NCI-H345 (cell line): ENCODE data around the gene ZNF638.
"Not testable (repeated sequence)": the region's sequence is repeated elsewhere in the genome, so short reads cannot be mapped to it uniquely, and the experiment has no call there.

ENCODE experiments used
- DNase-seq: peaks from one replicate; lab custom pipeline; 2025; lab: John Stamatoyannopoulos, UW

Gene ZNF638

DNA sequence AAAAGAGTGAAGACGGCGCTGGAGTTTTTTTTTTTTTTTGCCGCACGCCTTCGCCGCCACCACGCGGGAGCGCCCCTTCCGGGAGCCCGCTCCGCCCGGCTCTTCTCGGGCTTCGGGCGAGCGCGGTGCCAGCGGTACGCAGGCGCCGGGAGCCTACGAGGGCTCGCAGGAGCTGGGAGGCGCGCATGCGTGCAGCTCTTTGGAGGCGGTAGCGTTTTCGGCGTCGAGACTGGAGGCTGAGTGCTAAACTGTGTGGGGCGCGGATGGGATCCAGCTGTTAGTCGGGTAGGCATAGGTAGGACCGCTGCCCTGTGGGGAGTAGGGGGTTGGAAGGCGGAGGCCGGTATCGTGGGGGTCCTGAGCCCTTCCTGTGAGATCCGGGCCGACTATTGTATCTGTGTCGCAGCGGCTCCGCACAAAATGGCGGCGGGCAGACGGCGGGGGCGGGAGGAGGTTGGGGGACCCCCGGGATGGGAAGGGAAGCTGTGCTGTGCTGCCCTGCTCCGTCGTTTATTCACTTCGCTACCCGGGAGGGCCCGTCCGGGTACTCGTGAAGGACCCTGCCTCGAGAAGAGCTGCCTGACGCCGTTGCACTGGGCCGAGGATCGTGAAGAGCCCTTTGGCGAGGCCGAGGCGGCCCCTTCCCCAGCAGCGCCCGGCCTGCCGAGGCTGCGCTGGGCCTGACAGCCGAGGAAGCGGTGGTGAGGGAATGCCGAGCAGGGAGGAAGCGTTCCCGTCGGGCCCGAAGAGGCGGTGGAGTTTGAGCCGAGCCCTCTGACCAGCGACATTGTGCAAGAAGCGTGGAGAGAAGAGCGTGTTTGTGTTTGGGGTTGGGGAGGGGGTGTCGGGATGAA is at the start of gene ZNF638:
Gene ZNF638 (plus strand): TSS at position 202 of the 854 bp plus-strand sequence. CDS start 17,173 bp downstream, outside the sequence.
- peak; percentile 93 for DNase-seq

DNA sequence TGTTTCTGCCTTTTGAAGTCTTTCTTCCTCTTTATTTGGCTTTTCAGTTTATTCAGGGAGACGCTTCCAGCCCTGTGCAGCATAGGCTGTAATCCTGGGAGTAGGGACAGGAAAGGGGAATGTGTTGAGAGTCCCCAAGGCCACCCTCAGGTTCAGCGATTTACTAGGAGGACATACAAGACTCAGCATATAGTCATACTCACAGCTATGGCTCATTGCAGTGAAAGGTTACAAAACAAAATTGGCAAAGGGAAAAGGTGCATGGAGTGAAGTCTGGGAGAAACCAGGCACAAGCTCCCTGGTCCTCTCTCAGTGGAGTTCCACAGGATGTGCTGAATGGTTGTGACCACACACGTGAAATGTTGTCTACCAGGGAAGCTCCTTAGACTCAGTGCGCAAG is 49.6 kb upstream of the ZNF638 start:
- DNase-seq = no peak

- DNase-seq = no peak
Measured at GRCh38 chr2:71282493-71282892, 49.1 kb upstream of the ZNF638 start.

- DNase-seq = no peak
Measured at GRCh38 chr2:71283131-71283530, 48.5 kb upstream of the ZNF638 start.

DNA sequence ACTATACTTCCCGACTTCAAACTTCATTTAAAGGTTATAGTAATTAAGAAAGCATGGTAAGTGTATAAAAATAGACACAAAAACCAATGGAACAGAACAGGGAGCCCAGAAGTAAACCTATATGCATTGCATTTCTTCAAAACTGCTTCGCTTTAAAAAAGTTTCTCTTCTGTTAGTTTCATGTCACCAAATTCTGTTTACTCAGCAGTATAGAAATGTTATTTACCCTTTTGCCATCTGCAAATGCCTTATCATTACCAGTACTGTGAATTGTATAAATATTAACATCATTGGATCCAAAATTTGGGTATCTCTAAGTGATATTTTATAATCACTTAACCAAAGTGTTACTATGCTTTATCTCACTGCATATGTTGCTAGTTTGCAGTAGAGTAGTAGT is 45.9 kb upstream of the ZNF638 start:
- no peak for DNase-seq

GRCh38 chr2:71291398-71291797 is 40.2 kb upstream of the ZNF638 start:
- no peak for DNase-seq

GRCh38 chr2:71292159-71292558 is 39.4 kb upstream of the ZNF638 start:
- DNase-seq = no peak

GRCh38 chr2:71298914-71299313 is 32.7 kb upstream of the ZNF638 start:
- no peak for DNase-seq

- peak; percentile 32 for DNase-seq
Measured at GRCh38 chr2:71299507-71299906, 32.1 kb upstream of the ZNF638 start.

DNA sequence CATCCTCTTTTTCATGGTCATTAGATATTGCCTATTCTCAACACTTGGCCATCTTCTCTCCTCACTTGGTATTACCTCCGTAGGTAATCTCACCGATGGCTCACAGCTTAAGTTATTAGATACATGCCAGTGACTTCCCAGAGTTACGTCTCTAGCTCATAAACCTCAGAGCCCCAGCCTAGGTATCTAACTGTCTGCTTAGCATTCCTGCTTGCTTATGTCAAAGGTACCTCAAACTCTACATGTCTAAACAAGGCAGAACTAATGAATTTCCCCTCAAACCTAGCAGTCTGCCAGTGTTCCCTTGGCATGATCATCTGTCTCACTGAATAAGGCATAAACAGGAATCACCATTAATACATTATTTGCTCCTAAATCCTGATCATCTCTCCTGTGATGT is 27.7 kb upstream of the ZNF638 start:
- no peak for DNase-seq

DNA sequence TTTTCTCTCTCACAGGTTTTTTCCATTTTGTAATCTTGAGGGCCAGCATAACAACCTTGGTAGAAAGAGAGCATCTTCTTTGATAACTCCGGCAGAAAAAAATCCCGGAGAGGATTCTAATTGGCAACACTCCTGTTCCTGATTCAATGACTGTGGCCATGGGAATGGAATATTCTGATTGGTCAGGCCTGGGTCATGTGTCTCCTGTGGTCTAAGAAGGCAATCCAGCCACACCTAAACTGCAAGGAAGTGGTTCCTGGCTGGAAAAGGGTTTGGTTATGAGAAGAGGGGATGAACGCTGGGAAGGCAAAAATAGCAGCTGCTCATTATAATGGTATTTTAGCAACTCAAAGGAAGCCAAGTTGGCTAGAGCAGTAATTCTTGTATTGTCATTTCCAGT is 24.8 kb upstream of the ZNF638 start:
- no peak for DNase-seq

GRCh38 chr2:71313016-71313766 is 18.4 kb upstream of the ZNF638 start:
- DNase-seq = no peak

DNA sequence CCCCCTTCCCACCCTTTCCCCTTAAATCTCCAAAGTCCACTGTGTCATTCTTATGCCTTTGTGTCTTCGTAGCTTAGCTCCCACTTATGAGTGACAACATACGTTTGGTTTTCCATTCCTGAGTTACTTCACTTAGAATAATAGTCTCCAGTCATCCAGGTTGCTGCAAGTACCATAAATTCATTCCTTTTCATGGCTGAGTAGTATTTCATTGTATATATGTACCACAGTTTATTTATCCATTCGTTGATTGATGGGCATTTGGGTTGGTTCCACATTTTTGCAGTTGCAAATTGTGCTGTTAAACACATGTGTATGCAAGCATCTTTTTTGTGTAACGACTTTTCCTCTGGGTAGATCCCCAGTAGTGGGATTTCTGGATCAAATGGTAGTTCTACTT is 14.5 kb upstream of the ZNF638 start:
- no peak for DNase-seq

GRCh38 chr2:71317900-71318299 is 13.7 kb upstream of the ZNF638 start:
- not testable (repeated sequence) for DNase-seq

DNA sequence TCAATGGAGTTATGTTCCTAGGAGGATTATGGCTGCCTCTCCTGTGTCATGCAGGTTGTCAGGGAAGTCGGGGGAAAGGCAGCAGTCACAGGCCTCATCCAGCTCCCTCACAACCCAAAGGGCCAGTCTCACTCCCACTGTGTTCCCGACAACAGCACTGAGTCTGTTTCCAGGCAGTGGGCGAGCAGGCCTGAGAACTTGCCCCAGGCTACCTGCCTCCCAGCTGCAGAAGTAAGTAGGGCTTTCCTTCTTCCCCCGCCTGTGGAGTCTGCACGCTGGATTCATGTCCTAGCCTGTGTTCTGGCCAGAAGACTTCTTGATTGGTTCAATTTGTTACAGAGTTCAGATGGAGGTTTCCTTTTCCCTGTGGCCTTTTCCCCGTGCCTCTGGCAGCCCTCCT is 8.2 kb upstream of the ZNF638 start:
- DNase-seq = no peak

DNA sequence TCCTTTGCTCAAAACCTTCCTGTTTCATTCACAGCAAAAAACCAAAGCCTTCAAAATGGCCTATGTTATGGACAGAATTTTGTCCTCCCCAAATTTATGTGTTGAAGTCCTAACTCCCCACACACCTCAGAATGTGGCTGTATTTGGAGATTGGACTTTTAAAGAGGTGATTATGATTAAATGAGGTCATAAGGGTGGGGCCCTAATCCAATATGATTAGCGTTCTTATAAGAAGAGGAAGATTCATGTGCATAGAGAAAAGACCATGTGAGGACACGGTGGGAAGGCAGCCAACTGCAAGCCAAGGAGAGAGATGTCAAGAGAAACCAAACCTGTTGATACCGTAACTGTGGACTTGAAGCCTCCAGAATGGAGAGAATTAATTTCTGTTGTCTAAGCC is 4.6 kb upstream of the ZNF638 start:
- no peak for DNase-seq

GRCh38 chr2:71327916-71328315 is 3.7 kb upstream of the ZNF638 start:
- DNase-seq = no peak

- no peak for DNase-seq
Measured at GRCh38 chr2:71330155-71330554, 1.4 kb upstream of the ZNF638 start.

- no peak for DNase-seq
Measured at GRCh38 chr2:71330585-71331330, 824 bp upstream of the ZNF638 start.

- DNase-seq = not testable (repeated sequence)
Measured at GRCh38 chr2:71331331-71331580, 326 bp upstream of the ZNF638 start.

DNA sequence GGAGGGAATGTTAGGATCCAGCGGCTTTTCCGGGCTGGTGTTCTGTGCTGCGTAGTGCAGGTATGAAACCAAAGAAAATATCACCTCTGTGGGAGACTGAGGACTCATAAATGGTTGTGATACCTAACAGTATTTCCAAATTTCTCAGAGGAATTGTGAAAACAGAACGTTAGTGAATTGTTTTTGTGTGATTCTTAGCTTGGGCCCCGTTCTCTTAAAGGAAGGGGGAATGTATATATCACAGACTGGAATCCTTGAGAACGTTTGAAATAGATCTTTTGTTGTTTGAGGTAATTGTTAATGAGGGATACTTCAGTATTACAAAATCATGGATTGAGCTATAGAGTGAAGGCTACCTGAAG is 834 bp downstream of the ZNF638 start:
- no peak for DNase-seq

DNA sequence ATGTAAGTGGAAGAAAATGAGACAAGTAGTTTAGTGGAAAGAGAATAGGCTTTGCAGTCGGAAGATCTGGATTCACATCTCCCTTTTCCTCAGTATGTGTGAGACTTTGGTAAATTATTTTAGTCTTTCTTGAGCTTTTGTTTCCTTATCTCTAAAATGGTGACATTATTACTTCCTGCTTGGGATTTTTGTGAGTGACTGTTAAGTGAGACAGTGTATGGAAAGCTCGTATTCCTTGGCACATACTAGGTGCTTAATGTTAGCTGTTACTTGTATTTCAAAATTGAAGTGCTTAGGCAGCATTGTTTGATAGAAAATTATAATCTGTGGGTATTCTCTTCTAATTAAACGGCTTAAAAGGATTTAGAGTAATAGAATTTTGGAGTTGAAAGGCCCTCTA is 2.0 kb downstream of the ZNF638 start:
- DNase-seq = no peak

DNA sequence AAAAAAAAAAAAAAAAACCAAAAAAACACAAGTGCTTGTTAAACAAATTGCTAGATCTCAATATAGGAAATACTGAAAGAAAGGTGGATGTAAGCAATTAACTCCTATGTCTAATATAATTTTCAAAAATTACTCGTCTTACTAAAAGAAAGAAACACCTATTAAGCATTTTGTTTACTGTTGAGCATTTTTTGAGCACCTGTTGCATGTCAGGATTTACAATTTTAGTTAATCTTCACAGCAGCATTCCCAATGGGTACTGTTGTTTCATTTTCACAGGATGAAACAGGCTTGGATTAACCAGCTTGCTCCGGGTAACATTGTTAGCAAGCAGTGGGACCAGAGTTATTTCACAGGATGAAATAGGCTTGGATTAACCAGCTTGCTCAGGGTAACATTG is 4.8 kb downstream of the ZNF638 start:
- no peak for DNase-seq
